ENCODE results near the gene BICRAL.
"Not testable (repeated sequence)": the region's sequence is repeated elsewhere in the genome, so short reads cannot be mapped to it uniquely, and the experiment has no call there.

The BICRAL gene

DNA sequence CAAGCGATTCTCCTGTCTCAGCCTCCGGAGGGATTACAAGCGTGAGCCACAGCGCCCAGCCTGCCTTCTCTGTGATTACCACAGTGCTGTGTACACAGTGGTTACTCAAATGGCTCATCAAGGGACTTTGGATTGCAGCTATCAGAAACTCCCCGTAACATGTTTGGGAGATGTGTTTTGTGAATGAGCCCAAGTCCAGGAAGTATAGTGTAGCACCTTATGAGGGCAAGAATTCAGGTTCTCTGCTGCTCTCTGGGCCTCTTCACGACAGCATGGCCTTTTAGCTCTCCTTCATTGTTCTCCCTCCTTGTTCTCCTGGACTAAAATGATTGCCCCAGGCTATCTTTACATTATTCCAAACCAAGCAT, 63.5 kb downstream of the BICRAL start:
- no peak for DNase-seq (ENCODE audit: low read depth in 2 of 2)

DNA sequence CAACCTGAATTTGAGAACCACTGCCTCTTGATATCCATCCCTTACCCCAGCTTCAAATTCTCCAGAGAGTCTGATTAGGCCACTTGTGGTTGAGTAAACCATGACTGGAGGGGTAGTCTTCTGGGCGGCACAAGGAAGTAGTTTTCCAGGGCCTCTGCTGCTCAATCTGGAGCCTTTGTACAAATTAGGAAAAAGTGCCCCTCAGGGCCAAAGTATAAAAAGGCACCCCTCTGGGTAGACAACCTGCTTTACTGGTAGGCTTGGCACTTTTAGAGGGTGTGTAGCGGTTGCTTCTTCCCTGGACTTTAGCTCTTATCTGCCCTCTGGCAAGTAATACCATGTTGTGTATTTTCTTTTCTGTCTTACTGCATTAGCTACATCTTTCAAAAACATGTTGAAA, 64.7 kb downstream of the BICRAL start:
- no peak for DNase-seq (ENCODE audit: low read depth in 2 of 2)

DNA sequence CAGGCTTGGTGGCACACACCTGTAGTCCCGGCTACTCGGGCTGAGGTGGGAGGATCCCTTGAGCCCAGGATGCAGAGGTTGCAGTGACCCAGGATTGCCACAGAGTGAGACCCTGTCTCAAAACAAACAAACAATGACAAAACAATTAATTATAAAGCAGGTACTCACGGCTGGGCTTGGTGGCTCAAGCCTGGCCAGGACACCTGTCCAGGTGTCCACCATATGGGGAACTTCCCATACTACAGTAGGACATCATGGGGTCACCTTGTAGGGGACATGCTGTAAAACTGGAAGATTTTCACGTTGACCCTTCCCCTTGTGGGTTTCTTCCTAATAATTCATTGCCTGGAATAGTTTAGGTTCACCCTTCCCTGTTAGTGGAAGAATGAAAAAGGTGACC, 66.8 kb downstream of the BICRAL start:
- DNase-seq (ENCODE audit: low read depth in 2 of 2), result no peak

DNA sequence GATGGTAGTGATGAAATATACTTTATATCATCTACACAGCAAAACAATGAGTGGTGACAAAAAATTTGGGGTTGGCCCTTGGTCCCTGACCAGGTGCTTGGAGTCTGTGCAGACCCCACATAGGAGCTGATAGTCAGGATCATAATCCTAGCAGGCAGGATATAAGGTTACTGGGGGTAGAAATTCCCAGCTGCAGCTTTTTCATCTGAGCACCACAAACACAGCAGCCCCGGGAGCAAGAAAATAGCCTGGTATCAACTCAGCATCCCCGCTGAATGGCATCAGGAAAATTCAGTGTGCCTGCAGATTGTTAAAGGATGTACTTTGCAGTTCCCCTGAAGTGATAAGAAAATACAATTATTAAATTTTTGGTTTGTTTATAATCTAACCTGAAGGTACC, 69.7 kb downstream of the BICRAL start:
- no peak for DNase-seq (ENCODE audit: low read depth in 2 of 2)

DNA sequence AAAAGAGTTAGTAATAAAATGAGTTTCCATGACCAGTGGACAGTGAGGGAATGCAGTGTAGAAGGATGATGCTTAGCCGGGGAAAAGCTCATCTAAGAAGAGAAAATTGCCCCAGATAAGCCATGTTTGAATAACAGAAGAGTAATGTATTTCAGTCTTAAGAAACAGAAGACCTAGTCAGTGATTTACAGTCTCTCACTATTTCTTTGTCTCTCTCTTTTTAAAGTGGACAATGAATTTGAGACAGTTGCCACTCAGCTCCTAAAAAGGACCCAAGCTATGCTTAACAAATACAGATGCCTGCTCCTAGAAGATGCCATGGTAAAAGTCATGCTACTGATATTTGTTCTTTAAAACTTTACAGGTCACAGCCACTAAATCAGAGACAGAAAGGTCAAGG, 78.2 kb downstream of the BICRAL start:
- DNase-seq (ENCODE audit: low read depth in 2 of 2), result no peak

DNA sequence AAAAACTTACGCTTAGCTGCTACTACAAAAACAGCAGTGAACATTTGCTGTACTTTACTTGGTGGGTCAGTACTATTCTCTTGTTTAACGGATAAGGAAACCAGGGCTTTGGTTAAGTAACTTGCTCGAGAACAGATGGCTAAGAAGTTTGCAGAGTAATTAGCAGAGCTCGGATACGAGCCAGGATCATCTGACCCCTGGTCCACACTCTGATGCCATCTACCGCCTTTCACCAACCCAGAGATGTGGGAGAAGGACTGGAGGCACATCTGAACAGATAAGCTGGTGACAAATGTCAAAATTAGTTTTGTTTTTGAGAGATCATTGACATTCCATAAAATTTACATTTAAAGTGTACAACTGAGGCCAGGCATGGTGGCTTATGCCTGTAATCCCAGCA, 78.6 kb downstream of the BICRAL start:
- DNase-seq (ENCODE audit: low read depth in 2 of 2), result no peak

DNA sequence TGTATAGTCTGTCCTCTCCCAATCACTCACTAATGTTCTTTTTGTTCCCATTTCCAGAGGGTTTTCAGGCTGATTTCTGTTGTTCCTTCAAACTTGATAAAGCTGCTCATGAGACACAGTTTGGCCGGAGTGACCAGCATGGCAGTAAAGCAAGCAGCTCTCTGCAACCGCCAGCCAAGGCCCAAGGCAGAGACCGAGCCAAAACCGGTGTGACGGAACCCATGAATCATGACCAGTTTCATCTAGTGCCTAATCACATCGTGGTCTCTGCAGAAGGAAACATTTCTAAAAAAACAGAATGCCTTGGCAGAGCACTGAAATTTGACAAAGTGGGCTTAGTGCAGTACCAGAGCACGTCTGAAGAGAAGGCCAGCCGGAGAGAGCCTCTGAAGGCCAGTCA, 82.8 kb downstream of the BICRAL start:
- DNase-seq (ENCODE audit: low read depth in 2 of 2), result no peak

DNA sequence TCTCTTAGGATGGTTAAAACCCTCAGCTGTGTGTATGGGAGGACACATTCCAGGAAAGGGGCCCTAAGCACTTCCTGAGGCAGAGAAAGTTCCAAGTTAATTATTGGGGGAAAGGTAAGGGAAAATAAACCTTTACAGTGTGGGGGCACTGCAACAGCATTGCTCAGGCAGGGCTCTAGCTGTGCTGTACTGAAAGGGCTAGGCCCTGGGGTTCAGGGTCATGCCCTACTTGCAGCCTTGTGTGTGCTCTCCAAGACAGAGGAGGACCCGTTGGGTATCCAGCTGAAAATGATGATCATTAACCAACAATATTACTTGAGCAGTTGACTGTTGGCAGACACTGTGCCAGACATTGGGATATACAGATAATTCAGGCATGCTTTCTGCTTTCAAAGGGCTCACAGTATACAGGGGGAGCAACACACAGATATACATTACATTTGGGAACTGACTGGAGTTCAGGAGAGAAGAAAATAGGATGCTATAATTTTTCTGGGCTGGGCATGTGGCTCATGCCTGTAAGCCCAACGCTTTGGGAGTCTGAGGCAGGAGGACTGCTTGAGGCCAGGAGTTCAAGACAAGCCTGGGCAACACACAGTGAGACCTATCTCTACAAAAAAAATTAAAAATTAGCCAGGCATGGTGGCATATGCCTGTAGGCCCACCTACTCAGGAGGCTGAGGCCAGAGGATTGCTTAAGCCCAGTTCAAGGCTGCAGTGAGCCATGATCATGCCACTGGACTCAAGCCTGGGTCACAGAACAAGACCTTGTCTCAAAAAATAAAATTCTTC, 88.5 kb downstream of the BICRAL start:
- DNase-seq (ENCODE audit: low read depth in 2 of 2), result no peak

DNA sequence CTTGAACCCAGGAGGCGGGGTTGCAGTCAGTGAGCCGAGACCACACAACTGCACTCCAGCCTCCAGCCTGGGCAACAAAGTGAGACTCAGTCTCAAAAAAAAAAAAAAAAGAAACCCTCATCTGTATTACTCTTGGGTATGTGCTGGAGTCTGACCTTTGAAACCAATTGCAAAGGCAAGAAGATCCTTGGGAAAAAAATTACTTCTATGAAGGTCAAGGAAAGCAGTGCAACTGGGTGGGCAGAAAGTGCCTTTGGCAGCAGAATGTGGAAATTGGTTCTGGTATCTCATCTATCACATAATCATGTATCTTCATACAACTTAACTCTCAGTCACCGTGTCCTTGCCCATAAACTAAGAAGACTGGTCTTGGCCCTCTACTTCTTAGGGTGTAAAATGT, 89.9 kb downstream of the BICRAL start:
- no peak for DNase-seq (ENCODE audit: low read depth in 2 of 2)

DNA sequence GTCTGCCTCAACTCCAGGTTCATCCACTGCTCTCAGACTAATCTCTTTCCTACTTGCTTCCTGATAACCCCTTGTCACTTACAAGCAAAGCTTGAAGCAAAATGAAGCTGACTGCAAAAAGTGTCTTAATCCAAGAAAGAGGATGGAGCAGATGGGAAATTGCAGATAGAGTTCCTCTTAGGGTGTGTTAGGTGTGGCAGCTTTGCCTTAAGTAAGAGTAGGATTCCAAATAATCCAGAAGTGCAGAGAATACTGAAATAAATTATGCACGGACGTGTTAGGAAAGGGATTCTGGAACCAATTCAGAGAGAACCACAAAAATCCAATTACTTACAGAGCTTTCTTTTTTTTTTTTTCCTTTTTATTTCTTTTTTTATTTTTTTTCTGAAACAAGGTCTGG, 91.5 kb downstream of the BICRAL start:
- no peak for DNase-seq (ENCODE audit: low read depth in 2 of 2)

DNA sequence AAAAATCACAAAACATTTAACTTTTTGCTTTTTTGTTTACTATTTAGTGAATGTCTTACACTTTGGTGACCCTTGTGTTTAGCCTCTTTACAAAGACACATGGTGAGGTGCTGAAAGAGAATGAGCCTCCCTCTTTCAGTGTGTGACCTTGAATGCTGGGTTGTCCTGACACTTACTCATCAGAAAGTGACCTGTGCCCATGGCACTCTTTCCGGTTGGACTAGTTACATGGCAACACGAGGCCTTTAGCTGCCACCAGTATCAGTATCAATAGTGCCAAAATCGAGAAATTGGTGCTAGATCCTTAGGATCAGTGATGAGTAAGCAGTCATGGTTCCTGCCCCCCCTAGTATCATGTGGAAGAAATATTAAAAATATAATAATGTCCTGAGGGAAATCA, 95.8 kb downstream of the BICRAL start:
- no peak for DNase-seq (ENCODE audit: low read depth in 2 of 2)

DNA sequence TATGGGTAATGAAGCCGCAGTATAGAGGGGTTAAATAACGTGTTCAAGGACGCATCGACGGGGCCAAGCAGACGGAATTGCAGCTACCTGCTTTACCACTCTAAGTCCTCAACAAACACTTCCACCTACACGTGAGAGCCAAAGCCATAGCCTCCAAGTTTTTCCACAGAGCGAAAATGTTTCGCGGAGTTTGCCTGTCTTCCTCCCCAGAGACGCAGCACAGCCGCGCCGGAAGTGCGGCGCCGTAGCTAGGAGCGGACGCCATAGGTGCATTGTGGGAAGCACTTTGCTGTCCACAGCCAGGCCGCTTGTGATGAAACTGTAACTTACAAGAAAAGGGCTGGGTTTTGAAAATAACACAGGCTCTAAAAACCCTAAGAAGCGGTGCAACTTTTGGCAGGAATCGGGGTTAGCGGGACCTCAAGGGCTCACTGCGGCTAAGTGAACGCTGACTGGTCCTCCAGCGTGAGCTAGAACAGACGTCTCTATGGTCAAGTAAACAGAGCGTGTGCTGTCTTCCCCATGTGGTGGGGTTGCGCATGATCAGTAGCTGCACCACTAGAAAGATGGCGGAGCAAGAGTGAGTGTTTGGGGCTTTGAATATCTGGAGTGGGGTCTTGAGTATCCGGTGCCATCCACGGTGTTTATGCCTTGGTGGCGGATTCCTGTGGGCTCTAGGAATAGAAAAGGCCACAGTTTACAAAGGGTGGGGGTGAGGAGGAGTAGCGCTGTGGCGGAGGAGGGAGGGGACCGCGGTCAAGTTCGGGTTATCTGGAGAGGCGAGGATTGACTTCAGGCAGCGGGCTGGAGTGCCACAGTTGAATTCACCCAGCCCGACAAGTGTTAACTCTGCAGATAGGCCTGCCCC, 97.8 kb downstream of the BICRAL start, which contains the start of gene RPL7L1:
Gene RPL7L1, plus strand, starts transcription at position 245 of the 868 bp plus-strand sequence. Its CDS starts 295 bp downstream, at position 540.
- DNase-seq (ENCODE audit: low read depth in 2 of 2), result peak; percentile 55 to 64

DNA sequence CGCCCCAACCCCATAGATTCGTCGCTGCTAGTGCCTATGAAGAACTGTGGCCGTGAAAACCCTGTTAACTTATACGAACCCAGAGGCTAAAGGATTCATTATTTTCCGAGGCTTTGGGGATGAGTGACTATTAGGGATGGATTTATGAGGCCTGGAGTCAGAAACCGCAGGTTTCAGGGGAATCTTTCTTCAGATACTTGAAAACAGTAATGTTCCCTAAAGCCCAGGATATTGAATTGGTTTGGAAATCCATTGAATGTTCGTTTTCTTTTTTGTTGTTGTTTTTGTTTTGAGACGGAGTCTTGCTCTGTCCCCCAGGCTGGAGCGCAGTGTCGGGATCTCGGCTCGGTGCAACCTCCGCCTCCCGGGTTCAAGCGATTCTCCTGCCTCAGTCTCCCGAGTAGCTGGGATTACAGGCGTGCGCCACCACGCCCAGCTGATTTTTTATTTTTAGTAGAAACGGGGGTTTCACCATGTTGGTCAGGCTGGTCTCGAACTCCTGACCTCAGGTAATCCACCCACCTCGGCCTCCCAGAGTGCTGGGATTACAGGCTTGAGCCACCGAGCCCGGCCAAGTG, 98.5 kb downstream of the BICRAL start:
- DNase-seq (ENCODE audit: low read depth in 2 of 2), result not testable (repeated sequence)

DNA sequence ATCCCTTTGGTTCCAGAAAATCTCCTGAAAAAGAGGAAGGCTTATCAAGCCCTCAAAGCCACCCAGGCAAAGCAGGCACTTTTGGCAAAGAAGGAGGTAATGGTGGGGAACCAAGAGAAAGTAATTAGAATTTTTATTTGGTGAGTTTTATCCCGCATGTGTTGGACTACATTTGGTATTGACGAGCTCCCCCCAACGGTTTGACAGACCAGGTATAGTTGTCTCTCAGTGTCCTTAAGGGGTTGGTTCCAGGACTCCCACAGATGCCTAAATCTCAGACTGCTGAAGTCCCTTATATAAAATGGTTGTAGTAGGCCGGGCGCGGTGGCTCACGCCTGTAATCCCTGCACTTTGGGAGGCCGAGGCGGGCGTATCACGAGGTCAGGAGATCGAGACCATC, 99.0 kb downstream of the BICRAL start:
- DNase-seq (ENCODE audit: low read depth in 2 of 2), result not testable (repeated sequence)

DNA sequence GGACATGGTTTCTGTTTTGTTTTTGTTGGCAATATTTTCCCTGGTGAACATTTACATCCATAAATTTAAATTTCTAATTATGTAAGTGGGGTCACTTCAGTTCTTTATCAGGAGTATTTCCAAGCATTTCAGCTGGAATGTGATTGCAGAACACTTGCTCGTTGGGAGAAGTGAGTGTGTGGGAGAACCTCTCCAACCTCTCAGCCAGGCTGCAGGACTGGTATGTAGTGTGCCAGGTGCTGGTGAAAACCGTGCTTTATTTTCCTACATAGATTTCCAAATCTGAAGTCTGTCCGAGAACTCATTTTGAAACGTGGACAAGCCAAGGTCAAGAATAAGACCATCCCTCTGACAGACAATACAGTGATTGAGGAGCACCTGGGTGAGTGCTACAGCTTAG, 103.8 kb downstream of the BICRAL start:
- DNase-seq (ENCODE audit: low read depth in 2 of 2), result no peak

DNA sequence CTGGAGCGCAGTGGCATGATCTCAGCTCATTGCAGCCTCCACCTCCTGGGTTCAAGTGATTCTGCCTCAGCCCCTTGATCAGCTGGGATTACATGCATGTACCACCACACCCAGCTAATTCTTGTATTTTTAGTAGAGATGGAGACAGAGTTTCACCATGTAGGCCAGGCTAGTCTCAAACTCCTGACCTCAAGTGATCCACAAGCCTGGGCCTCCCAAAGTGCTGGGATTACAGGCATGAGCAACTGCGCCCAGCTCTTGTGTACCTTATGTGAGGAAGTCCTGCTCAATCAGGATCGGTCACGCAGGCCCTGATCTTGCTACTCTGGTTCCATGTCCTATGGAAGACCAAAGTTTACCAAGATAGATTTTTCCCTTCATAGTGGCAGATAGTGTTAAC, 106.3 kb downstream of the BICRAL start:
- not testable (repeated sequence) for DNase-seq (ENCODE audit: low read depth in 2 of 2)

DNA sequence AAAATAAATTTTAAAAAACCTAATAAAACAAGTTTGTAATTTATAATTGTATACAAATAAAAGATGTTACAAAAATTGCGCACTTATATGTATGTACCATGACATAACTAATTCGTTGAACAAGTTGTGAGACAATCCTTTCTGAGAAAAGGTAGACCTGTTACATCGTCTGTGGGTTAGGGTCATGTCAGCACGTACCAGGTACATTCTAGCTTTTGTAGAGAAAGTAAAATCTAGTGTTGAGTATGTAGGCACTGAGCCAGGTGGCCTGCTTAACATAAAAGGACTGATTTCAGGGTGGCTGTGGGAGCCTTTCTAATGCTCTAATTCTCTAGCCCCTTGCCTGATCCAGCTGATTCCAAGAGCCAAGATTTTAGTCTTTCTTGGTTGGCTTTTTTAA, 108.0 kb downstream of the BICRAL start:
- no peak for DNase-seq (ENCODE audit: low read depth in 2 of 2)

DNA sequence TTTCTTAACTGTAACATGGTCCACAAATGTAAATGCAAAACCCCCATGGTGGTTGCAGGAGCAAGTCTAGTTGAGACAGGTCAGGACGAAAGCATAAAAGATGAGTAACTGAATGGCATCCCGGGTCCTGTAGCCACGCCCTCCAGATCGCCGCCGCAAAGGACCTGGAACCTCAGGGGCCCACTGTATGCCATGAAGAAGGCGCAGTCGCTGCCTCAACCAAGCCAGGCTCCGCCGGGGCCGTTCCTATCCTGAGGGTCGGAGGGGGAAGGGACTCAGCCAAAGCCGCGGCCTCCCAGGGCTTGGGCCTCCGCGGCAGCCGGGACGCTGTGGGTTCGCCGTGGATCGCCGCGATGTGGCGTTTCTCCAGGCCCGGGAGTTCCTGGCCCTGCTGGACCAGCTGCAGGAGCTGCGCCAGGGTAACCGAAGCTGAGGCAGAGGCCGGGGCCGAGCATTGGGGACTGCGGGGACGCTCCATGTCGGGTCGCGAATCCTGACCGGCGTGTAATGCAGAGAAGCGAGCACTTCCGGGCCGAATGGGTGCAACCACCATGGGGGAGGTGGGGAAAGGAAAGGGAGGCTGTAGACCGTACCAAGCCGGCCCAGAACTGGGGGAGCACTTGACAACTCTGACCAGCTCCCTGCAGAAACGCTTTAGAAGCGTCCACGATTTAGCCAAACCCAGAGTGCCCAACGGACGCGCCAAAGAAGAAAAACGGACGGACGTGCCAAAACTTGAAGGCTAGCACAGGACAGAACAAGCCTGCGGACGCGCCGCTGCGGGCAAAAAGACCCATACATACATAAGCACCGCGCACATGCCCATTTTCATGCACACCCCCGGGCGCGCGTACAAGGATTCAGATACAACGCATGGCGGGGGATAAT, 108.7 kb downstream of the BICRAL start:
- peak; percentile 91 to 93 for DNase-seq (ENCODE audit: low read depth in 2 of 2)

DNA sequence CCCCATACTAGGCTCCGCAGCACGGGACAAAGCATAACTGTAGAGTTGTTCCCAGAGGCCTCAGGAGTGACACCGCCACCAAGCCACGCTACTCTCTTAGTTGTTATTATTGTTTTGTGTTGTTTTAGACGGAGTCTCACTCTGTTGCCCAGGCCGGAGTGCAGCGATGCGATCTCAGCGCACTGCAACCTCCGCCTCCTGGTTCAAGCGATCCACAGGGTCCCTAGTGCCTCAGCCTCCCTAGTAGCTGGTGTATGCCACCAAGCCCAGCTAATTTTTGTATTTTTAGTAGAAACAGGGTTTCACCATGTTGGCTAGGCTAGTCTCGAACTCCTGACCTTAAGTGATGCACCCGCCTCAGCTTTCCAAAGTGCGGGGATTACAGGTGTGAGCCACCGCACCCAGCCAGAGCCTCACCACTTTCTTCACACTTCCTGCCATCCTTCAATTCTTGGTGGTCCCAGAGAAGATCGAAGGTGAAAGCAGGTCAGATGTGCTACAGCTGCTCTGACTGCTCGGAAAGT, 109.4 kb downstream of the BICRAL start:
- no peak for DNase-seq (ENCODE audit: low read depth in 2 of 2)

DNA sequence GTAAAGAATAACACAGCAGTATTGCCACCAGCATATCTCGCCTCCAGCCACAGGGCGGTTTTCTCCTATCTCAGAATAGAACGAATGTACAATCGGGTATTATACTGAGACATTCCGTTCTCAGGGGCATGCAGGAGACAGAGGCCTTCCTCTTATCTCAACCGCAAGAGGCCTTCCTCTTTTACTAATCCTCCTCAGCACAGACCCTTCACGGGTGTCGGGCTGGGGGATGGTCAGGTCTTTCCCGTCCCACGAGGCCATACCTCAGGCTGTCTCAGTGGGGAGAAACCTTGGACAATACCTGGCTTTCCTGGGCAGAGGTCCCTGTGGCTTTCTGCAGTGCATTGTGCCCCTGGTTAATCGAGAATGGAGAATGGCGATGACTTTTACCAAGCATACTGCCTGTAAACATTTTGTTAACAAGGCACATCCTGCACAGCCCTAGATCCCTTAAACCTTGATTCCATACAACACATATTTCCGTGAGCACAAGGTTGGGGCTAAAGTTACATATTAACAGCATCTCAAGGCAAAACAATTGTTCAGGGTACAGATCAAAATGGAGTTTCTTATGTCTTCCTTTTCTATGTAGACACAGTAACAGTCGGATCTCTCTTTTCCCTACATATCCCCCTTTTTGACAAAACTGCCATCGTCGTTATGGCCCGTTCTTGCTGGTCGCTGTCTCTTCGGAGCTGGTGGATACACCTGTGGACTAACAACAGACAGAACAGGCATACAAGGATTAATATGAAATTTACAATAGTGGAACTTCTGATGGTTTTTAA, 112.4 kb downstream of the BICRAL start:
- not testable (repeated sequence) for DNase-seq (ENCODE audit: low read depth in 2 of 2)
